EL (cell line): ENCODE measurements around the gene GNLY.

ENCODE experiments used
- DNase-seq: peaks from one replicate; pipeline ENCODE4 v3.0.0-alpha.2; 2016

GNLY gene

DNA sequence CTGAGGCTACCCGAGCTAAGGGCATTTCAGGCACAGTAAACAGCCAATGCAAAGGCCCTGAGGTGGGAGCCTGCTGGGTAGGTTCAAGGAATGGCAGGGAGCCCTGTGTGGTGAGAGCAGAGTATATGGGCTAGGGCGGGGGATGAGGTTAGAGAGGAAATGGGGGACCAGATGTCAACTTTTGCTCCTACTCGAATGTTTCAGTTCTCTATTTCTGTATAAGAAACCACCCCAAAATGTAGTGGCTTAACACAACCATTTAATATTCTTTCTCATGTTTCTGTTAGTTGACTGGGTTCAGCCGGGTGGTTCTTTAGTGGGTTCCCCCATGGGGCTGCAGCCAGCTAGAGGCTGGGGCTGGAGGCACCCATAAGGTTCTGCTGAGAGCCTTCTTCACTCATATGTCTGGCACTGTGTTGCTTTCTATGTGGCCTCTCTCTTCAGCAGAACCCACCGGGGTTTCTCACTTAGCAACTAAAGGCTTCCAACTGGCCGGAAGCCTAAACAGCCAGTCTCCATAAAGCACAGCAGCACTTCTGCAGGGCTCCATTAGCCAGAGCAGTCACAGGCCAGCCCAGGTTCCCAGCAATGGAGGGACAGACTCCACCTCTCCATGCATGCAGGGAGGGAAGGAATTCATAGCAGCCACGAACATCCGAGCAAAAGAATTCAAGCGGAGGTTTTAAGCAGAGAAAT is 54.0 kb downstream of the GNLY start:
- no peak for DNase-seq
